ENCODE data around the gene GAP43. TPM values are rescaled to one million over a fixed set of nuclear protein-coding genes. Genes with fewer than 3 reads are reported as not detected.

The GAP43 gene
- total and polyA plus RNA-seq, 12 donors, result 0.32 to 23.2 (median 0.74) TPM; not detected in 3

GRCh38 chr3:115633467-115633866 lies 10.2 kb downstream of the GAP43 start:
- Histone ChIP-seq H3K27ac (no peak overlapping the region), H3K27me3 (peaks cover 10% of the 10 kb centered on the region), H3K9me3 (replicated peaks in 1 of 3) (no peaks in the 10 kb centered on the region), H3K4me1 (replicated peaks in 1 of 2) (no peaks in the 10 kb centered on the region), H3K4me3 (no peak overlapping the region), H3K36me3 (replicated peaks in 1 of 2) (no peaks in the 10 kb centered on the region)
- DNase-seq, result no peak
- intact Hi-C loops (cut with DNase I), result loop anchor here in 1 of 2 donors (5.0 kb wide), 1 partner anchor 174 kb away; no protein-coding TSS in a partner anchor
- no peak for TF ChIP-seq POLR2A (IDR thresholded peaks at IDR 0.05)
- no peak for TF ChIP-seq CTCF (IDR thresholded peaks at IDR 0.05)
- WGBS, 4 donors, result 86 to 91% (median 89%) methylated on average over 3 of the region's 3 CpGs

GRCh38 chr3:115634052-115634451 lies 10.7 kb downstream of the GAP43 start:
- Histone ChIP-seq H3K27ac (no peak overlapping the region), H3K9me3 (replicated peaks in 1 of 3) (no peaks in the 10 kb centered on the region), H3K36me3 (replicated peaks in 1 of 2) (no peaks in the 10 kb centered on the region), H3K4me3 (no peak overlapping the region), H3K27me3 (peaks cover 10% of the 10 kb centered on the region), H3K4me1 (replicated peaks in 1 of 2) (no peaks in the 10 kb centered on the region)
- intact Hi-C loops (cut with DNase I), result loop anchor here in 1 of 2 donors (5.0 kb wide), 1 partner anchor 173 kb away; no protein-coding TSS in a partner anchor
- no peak for DNase-seq
- WGBS, 4 donors, result 59 to 74% (median 66%) methylated on average over 2 of the region's 2 CpGs
- TF ChIP-seq POLR2A (IDR thresholded peaks at IDR 0.05) (no peak), CTCF (IDR thresholded peaks at IDR 0.05) (no peak)

GRCh38 chr3:115635406-115635805 lies 12.1 kb downstream of the GAP43 start:
- 52 to 67% (median 55%) methylated on average over 1 of the region's 1 CpG for WGBS, 4 donors

GRCh38 chr3:115638241-115638640 lies 14.9 kb downstream of the GAP43 start:
- TF ChIP-seq CTCF (IDR thresholded peaks at IDR 0.05), result no peak
- TF ChIP-seq POLR2A (IDR thresholded peaks at IDR 0.05), result no peak
- no peaks in the 10 kb centered on the region for H3K4me1 ChIP-seq (replicated peaks in 1 of 2)
- H3K27ac ChIP-seq, result no peak overlapping the region
- H3K9me3 ChIP-seq (replicated peaks in 1 of 3), result no peaks in the 10 kb centered on the region
- intact Hi-C loops (cut with DNase I), result no loop called here
- WGBS, 4 donors, result 91 to 100% (median 95%) methylated on average over 1 of the region's 1 CpG
- no peaks in the 10 kb centered on the region for H3K36me3 ChIP-seq (replicated peaks in 1 of 2)
- DNase-seq, result no peak
- H3K27me3 ChIP-seq, result no peaks in the 10 kb centered on the region
- no peak overlapping the region for H3K4me3 ChIP-seq

More at GRCh38 chr3:115635406-115635805, 12.1 kb downstream of the GAP43 start:
- DNase-seq, result no peak
- no peaks in the 10 kb centered on the region for H3K36me3 ChIP-seq (replicated peaks in 1 of 2)
- H3K4me3 ChIP-seq, result no peak overlapping the region
- no peaks in the 10 kb centered on the region for H3K4me1 ChIP-seq (replicated peaks in 1 of 2)
- TF ChIP-seq CTCF (IDR thresholded peaks at IDR 0.05) (no peak), POLR2A (IDR thresholded peaks at IDR 0.05) (no peak)
- peaks cover 10% of the 10 kb centered on the region for H3K27me3 ChIP-seq
- H3K9me3 ChIP-seq (replicated peaks in 1 of 3), result no peaks in the 10 kb centered on the region
- intact Hi-C loops (cut with DNase I), result no loop called here
- no peak overlapping the region for H3K27ac ChIP-seq

Data from adrenal gland (tissue), 12 donors.